Pancreas (tissue), 10 donors: ENCODE results near the gene DBN1. TPM values are rescaled to one million over a fixed set of nuclear protein-coding genes. Genes with fewer than 3 reads are reported as not detected.
A peak's percentile ranks its signal among the peaks of the same experiment; 100 is the strongest.

Experiments used
- ATAC-seq, 4 donors: fragments of 200-7000 bp; cut with Tn5 transposase; one replicate each; pipeline versions ENCODE4 v1.8.0 to v1.9.1; 2020; ENCODE audit warnings: mild to moderate bottlenecking in 4 of 4, moderate library complexity in 4 of 4
- DNase-seq, 6 donors: peaks; one replicate each; pipeline ENCODE4 v3.0.0-alpha.2; 2020
- FAIRE-seq: peaks from 2 replicates; lab custom pipeline; 2012; peaks lifted over from hg19 to GRCh38; lab: Jason Lieb, UNC
- H3K27ac ChIP-seq, 4 donors: fragments of 200-600 bp; sonication (generic); 1 replicate in 3 of 4; 2 replicates in 1 of 4; pipeline versions ENCODE4 v1.5.0 to v1.8.0; 2020
- H3K27me3 ChIP-seq, 4 donors: fragments of 200-600 bp; one replicate each; pipeline ENCODE4 v1.8.0; 2021
- H3K36me3 ChIP-seq, 3 donors: fragments of 200-600 bp; sonication (generic) in 1 of 3; one replicate each; pipeline versions ENCODE4 v1.5.0 to v1.8.0; 2020 to 2021
- H3K4me1 ChIP-seq, 3 donors: fragments of 200-600 bp; one replicate each; pipeline ENCODE4 v1.8.0; 2021
- H3K4me3 ChIP-seq, 4 donors: fragments of 200-600 bp; sonication (generic) in 2 of 4; one replicate each; pipeline versions ENCODE4 v1.5.0 to v1.8.0; 2020 to 2021
- H3K9me3 ChIP-seq, 4 donors: fragments of 200-600 bp; one replicate each; pipeline ENCODE4 v1.8.0; 2021
- CTCF ChIP-seq, 4 donors: fragments of 200-600 bp; sonication (generic) in 3 of 4; IDR thresholded peaks; one replicate each; pipeline versions ENCODE4 v1.5.0 to v1.8.0; 2021; ENCODE audit warnings: antibody characterized with exemption in 4 of 4
- WGBS, 2 donors: extraction: QIAGEN DNeasy Blood & Tissue Kit; methylation state at CpG; one replicate each; pipeline ENCODE4 v1.1.7; 2013; 5-methylcytosine and 5-hydroxymethylcytosine counted together
- intact Hi-C, 3 donors: fragments of 100-400 bp; cut with DNase I; formaldehyde crosslinking; loops; one replicate each; pipeline versions ENCODE4 v1.11.1 to v1.14.2; 2022
- polyA plus RNA-seq, 2 donors: library from polyadenylated mRNA; stranded (reverse); fragments of 200-250 nt; gene quantifications; one replicate each; pipeline ENCODE4 v1.2.3, GENCODE V29; 2013
- total RNA-seq, 6 donors: library from RNA; stranded (reverse); fragmentation: NEBNext Ultra II Directional in 4 of 6; extraction: Animal tissue kit (Norgen Biotek cat#: 25700) in 4 of 6; gene quantifications; one replicate each; pipeline versions ENCODE4 v1.2.1 to v1.2.4, GENCODE V29; 2021 to 2023
- donor health status: healthy with polysubstance abuse.
- donor health status: DM: no; HTN: no; CAD: no; lungs with moderate emphysema.
- donor health status: DM: no; HTN: no; CAD: no.
- donor health status: control.
- donor health status: control.
- donor health status: Bipolar disorder and iron deficiency.
- donor health status: DM: yes; HTN: yes; CAD: no.
- donor health status: DM: no; HTN: no; CAD: no.
- donor health status: DM: no; HTN: no; CAD: no.
- donor health status: DM: yes; HTN: yes; CAD: no.

DBN1 gene
- total and polyA plus RNA-seq, 8 donors = 10.2 to 38.2 (median 17.0) TPM

DNA sequence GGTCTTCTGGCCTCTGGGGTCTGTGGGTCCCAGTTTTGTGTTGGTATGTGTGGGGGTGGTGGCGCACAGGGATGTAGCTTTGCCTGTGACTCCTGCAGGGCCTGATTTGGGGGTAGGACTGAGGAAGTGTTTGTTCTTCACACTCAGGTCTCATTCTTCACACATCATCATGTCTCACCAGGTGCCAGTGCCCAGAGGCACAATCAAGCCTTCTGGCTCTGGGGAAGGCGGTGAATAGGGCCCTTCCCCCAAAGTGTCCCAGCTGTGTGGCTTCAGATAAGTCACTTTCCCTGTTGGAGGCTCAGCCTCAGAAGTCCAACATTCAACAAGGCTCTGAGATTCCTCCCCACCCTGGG lies 5.1 kb downstream of the DBN1 start:
- Histone ChIP-seq H3K9me3 (no peaks in the 10 kb centered on the region), H3K27ac (no peak overlapping the region), H3K4me1 (peaks cover 0 to 6% (median 3%) of the 10 kb centered on the region in 3 donors), H3K27me3 (no peaks in the 10 kb centered on the region), H3K4me3 (no peak overlapping the region), H3K36me3 (no peaks in the 10 kb centered on the region)
- no peak for ATAC-seq
- no peak for TF ChIP-seq CTCF (IDR thresholded peaks at IDR 0.05)
- FAIRE-seq = no peak
- 90 to 95% methylated on average over 2 of the region's 2 CpGs for WGBS, 2 donors
- intact Hi-C loops = no loop called here
- no peak for DNase-seq

DNA sequence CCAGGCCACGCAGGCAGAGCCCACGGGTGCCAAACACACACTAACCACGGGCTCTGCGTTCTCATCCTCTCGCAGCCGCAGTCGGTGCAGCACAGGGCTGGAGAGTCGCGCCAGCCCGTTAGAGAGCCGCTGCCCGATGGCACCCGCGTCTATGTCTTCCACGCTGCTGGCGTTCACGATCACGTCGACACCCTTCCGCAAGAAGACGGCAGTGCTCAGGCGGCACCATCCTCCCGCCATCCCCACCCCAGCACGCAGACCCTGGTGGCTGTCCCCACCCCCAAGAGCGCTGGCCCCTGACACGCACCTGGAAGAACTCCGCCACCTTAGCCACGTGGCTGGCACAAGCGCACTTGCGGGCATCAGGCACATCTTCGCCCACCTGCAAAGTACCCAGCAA lies 6.0 kb downstream of the DBN1 start:
- WGBS, 2 donors = 94 to 96% methylated on average over 31 of the region's 31 CpGs
- no peak for FAIRE-seq

DNA sequence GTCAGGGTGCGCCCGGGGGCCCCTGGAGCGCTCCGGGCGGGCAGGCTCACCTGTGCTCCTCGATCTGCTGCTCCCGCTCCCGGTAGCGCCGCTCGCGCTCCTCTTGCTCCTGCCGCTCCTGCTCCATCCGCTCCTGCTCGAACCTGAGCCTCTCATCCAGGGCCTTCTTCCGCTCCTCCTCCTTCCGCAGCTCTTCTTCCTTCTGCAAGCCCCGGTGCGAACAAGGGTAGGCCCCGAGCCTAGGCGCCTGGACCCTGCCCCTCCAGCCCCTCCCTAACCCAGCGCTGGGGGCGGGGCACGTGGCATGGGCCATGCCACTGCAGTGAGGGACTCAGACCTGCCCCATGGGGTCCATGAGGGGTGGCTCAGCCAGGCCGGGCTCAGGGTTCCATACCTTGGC lies 6.6 kb downstream of the DBN1 start:
- no peak overlapping the region for H3K27ac ChIP-seq
- no peak for FAIRE-seq

More for the DNA sequence above, 6.0 kb downstream of the DBN1 start:
- no peak for TF ChIP-seq CTCF (IDR thresholded peaks at IDR 0.05)
- ATAC-seq (no peak), DNase-seq (peak in 2 of 6 donors; percentile 17 to 58)
- Histone ChIP-seq H3K27ac (no peak overlapping the region), H3K36me3 (no peaks in the 10 kb centered on the region), H3K4me1 (peaks cover 0 to 4% (median 3%) of the 10 kb centered on the region in 3 donors), H3K27me3 (no peaks in the 10 kb centered on the region), H3K9me3 (no peaks in the 10 kb centered on the region), H3K4me3 (no peak overlapping the region)
- intact Hi-C loops = no loop called here

DNA sequence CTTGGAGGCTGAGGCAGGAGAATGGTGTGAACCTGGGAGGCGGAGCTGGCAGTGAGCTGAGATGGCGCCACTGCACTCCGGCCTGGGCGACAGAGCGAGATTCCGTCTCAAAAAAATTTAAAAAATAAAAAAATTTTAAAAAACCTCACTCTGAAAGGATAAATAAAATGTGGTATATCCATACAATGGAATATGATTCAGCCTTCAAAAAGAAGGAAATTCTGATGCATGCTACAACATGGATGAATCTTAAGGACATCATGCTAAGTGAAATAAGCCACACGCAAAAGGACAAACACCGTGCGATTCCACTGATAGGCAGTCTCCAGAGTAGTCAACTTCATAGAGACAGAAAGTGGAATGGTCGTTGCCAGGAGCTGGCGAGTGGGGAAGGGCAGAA lies 8.4 kb downstream of the DBN1 start:
- Histone ChIP-seq H3K4me1 (no peaks in the 10 kb centered on the region), H3K36me3 (no peaks in the 10 kb centered on the region), H3K9me3 (no peaks in the 10 kb centered on the region), H3K27me3 (no peaks in the 10 kb centered on the region), H3K27ac (no peak overlapping the region), H3K4me3 (no peak overlapping the region)
- WGBS, 2 donors = 97 to 98% methylated on average over 11 of the region's 11 CpGs
- TF ChIP-seq CTCF (IDR thresholded peaks at IDR 0.05) = no peak
- intact Hi-C loops = no loop called here
- no peak for DNase-seq
- no peak for ATAC-seq
- no peak for FAIRE-seq

More for the DNA sequence above, 6.6 kb downstream of the DBN1 start:
- no peak for TF ChIP-seq CTCF (IDR thresholded peaks at IDR 0.05)
- H3K27me3 ChIP-seq = no peaks in the 10 kb centered on the region
- no peaks in the 10 kb centered on the region for H3K4me1 ChIP-seq
- intact Hi-C loops = no loop called here
- WGBS, 2 donors = 94 to 98% methylated on average over 24 to 25 of the region's 25 CpGs
- H3K36me3 ChIP-seq = no peaks in the 10 kb centered on the region
- H3K4me3 ChIP-seq = no peak overlapping the region
- ATAC-seq (no peak), DNase-seq (peak in 2 of 6 donors; percentile 20 to 68)
- no peaks in the 10 kb centered on the region for H3K9me3 ChIP-seq

DNA sequence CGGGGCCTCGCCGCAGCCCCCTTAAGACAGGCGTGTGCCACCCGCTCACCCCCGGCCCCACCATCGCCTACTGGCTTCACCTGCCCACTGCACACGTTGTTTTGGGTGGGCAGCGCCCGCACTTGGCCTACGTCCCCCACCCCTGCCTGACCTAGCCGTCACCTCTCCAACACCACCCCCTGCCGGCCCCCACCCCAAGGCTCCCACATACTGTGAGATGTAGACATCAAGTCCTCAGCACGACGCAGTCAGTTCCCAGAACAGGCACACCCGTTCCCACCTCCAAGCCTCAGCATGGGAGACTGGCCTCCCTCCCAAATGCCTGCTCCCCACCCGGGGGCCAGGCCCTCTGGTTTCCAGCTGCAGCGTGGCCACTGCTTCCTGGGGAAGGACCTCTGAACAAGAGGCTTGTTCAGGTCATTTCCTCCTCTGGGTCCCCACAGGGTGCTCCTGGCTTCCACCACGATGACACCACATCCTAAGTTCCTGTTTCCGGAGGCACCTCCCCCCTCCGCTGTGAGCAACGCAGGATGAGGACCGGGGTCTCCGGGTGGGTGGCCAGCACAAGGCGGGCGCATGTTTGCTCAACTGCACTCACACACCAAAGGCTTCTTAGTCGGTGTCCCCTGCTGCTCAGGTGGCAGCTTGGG lies 11.3 kb downstream of the DBN1 start:
- no peaks in the 10 kb centered on the region for H3K4me1 ChIP-seq
- no peak overlapping the region for H3K27ac ChIP-seq
- FAIRE-seq (no peak), DNase-seq (peak in 2 of 6 donors; percentile 21 to 60), ATAC-seq (no peak)
- H3K9me3 ChIP-seq = no peaks in the 10 kb centered on the region
- H3K27me3 ChIP-seq = no peaks in the 10 kb centered on the region
- WGBS, 2 donors = 83 to 84% methylated on average over 27 of the region's 27 CpGs
- no peak overlapping the region for H3K4me3 ChIP-seq
- intact Hi-C loops = no loop called here
- no peaks in the 10 kb centered on the region for H3K36me3 ChIP-seq
- no peak for TF ChIP-seq CTCF (IDR thresholded peaks at IDR 0.05)
